Right lobe of liver (tissue), 4 donors: ENCODE results near the gene MEX3A.

Experiments used
- CTCF ChIP-seq, 4 donors: fragments of 200-600 bp in 3 of 4; fragments of 450-650 bp in 1 of 4; IDR thresholded peaks; one replicate each; pipeline versions ENCODE4 v1.5.1 to v1.8.0; 2016 to 2022; ENCODE audit warnings: antibody characterized with exemption in 4 of 4, mild to moderate bottlenecking in 2 of 4
- POLR2A ChIP-seq: fragments of 450-650 bp; IDR thresholded peaks from one replicate; pipeline ENCODE4 v1.6.1; 2017; ENCODE audit warnings: antibody characterized with exemption, mild to moderate bottlenecking
- donor health status: DM: no; HTN: no; CAD: no.
- donor health status: DM: no; HTN: no; CAD: no.
- donor health status: DM: no; HTN: yes; CAD: no.

DNA sequence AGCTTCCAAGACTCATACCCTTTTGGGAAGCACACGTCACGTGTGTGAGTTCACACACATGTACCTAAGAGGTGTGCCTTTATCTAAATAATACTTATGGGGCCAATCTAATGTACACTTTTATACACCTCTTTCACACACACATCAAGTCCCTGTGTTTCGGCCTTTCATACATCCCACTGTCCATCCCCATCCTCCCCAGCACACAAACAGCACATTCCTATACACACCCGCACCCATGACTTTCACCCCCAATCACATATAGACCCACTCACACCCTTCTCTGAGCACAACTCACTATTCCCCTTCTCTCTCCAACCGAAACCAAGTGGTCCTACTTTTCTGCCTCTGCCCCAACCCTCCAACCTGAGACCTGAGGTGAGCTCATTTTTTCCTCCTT lies 3.5 kb downstream of the MEX3A start:
- TF ChIP-seq POLR2A (no peak), CTCF (IDR thresholded peaks at IDR 0.05) (no peak)
